ENCODE data around the gene KIAA1671. TPM values are rescaled to one million over a fixed set of nuclear protein-coding genes. Genes with fewer than 3 reads are reported as not detected.

The KIAA1671 gene
- total RNA-seq, 1 experiment from 2014 or later = 18.6 TPM

DNA sequence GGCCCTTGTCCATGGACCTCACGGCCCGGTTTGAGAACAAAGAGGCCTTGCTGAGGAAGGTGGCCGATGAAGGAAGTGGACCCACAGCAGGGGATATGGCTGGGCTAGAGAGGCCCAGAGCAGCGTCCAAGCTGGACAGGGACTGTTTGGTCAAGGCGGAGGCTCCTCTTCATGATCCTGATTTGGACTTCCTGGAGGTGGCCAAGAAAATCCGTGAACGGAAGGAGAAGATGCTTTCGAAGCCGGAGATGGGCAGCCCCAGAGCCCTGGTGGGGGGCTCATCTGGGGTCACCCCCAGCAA, 76.3 kb downstream of the KIAA1671 start:
- H2AFZ ChIP-seq (ENCODE audit: low read length) = no peak overlapping the region

DNA sequence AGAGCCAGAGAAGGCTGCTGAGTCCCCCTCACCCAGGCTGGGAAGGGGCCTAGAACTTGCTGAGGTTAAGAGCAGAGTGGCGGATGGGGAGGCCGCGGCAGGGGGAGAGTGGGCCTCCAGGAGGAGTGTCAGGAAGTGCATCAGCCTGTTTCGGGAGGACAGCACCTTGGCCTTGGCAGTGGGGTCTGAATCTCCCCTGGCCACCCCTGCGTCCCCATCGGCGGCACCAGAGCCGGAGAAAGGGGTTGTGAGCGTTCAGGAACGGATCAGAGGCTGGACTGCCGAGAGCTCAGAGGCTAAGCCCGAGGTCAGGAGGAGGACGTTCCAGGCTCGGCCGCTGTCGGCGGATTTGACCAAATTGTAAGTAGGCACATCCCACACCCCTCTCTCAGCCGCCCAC, 76.7 kb downstream of the KIAA1671 start:
- Histone ChIP-seq H2AFZ (ENCODE audit: low read length) (no peak overlapping the region), H3K4me1 (ENCODE audit: insufficient read depth, low read length) (peaks cover 27% of the 10 kb centered on the region), H3F3A (ENCODE audit: low read length, unreplicated experiment) (no peaks in the 10 kb centered on the region), H3K4me2 (ENCODE audit: low read length) (no peak overlapping the region), H3K27me3 (ENCODE audit: low read length) (no peaks in the 10 kb centered on the region), H3K4me3 (ENCODE audit: low read length) (no peak overlapping the region), H4K20me1 (ENCODE audit: low read length) (no peaks in the 10 kb centered on the region), H3K9me3 (ENCODE audit: low read length) (no peaks in the 10 kb centered on the region), H3K9ac (ENCODE audit: low read length) (no peak overlapping the region), H3K27ac (ENCODE audit: low read length) (no peak overlapping the region), H3K79me2 (ENCODE audit: low read length) (peaks cover 13% of the 10 kb centered on the region; the same call in 1 of the 2 replicates), H3K9me2 (replicated peaks; ENCODE audit: low read length) (no peaks in the 10 kb centered on the region), H3K36me3 (ENCODE audit: low read depth, low read length) (no peaks in the 10 kb centered on the region)
- TF ChIP-seq CTCF (conservative IDR thresholded peaks at IDR 0.05; ENCODE audit: low read depth, low read length) (no peak), EZH2 (IDR thresholded peaks at IDR 0.05; ENCODE audit: low read length, unreplicated experiment) (no peak), EZH2phosphoT487 (IDR thresholded peaks at IDR 0.05; ENCODE audit: borderline replicate concordance, low read length) (no peak)
- CTCF ChIA-PET = no interaction called here
- DNase-seq (no peak), ATAC-seq (no peak)
- BruUV-seq (replicated peaks) = no TSS peak
- POLR2A ChIA-PET (ENCODE audit: unreplicated experiment) = no interaction called here
- intact Hi-C loops (cut with micrococcal nuclease) = loop anchor here (5.0 kb wide), 2 partner anchors 37 to 77 kb away; partner anchors contain the start of gene KIAA1671

More for the DNA sequence above, 76.3 kb downstream of the KIAA1671 start:
- H3K4me1 ChIP-seq (ENCODE audit: insufficient read depth, low read length) = peaks cover 27% of the 10 kb centered on the region
- no peaks in the 10 kb centered on the region for H3K9me3 ChIP-seq (ENCODE audit: low read length)
- CTCF ChIA-PET = no interaction called here
- H3K4me3 ChIP-seq (ENCODE audit: low read length) = no peak overlapping the region
- POLR2A ChIA-PET (ENCODE audit: unreplicated experiment) = no interaction called here
- H4K20me1 ChIP-seq (ENCODE audit: low read length) = no peaks in the 10 kb centered on the region
- H3K27ac ChIP-seq (ENCODE audit: low read length) = no peak overlapping the region
- TF ChIP-seq EZH2 (IDR thresholded peaks at IDR 0.05; ENCODE audit: low read length, unreplicated experiment) (no peak), CTCF (conservative IDR thresholded peaks at IDR 0.05; ENCODE audit: low read depth, low read length) (0 out of 2 replicates have a peak, but pooled peaks have one; percentile 15)
- ATAC-seq (no peak), DNase-seq (no peak)
- no peaks in the 10 kb centered on the region for H3F3A ChIP-seq (ENCODE audit: low read length, unreplicated experiment)
- H3K36me3 ChIP-seq (ENCODE audit: low read depth, low read length) = no peaks in the 10 kb centered on the region
- H3K9ac ChIP-seq (ENCODE audit: low read length) = no peak overlapping the region
- intact Hi-C loops (cut with micrococcal nuclease) = loop anchor here (5.0 kb wide), 2 partner anchors 36 to 76 kb away; partner anchors contain the start of gene KIAA1671
- TSS peak; percentile 21 for BruUV-seq (replicated peaks)
- no peaks in the 10 kb centered on the region for H3K9me2 ChIP-seq (replicated peaks; ENCODE audit: low read length)
- H3K79me2 ChIP-seq (ENCODE audit: low read length) = peaks cover 14% of the 10 kb centered on the region; the same call in 1 of the 2 replicates
- no peak overlapping the region for H3K4me2 ChIP-seq (ENCODE audit: low read length)
- no peaks in the 10 kb centered on the region for H3K27me3 ChIP-seq (ENCODE audit: low read length)

GRCh38 chr22:25030636-25031035, 78.1 kb downstream of the KIAA1671 start:
- peaks cover 22% of the 10 kb centered on the region for H3K4me1 ChIP-seq (ENCODE audit: insufficient read depth, low read length)
- POLR2A ChIA-PET (ENCODE audit: unreplicated experiment) = no interaction called here
- H3K9me3 ChIP-seq (ENCODE audit: low read length) = no peaks in the 10 kb centered on the region
- intact Hi-C loops (cut with micrococcal nuclease) = no loop called here
- CTCF ChIA-PET = no interaction called here
- DNase-seq (no peak), ATAC-seq (no peak)
- no peak overlapping the region for H3K4me2 ChIP-seq (ENCODE audit: low read length)
- no peaks in the 10 kb centered on the region for H4K20me1 ChIP-seq (ENCODE audit: low read length)
- H3K9me2 ChIP-seq (replicated peaks; ENCODE audit: low read length) = no peaks in the 10 kb centered on the region
- BruUV-seq (replicated peaks) = no TSS peak
- no peak overlapping the region for H3K4me3 ChIP-seq (ENCODE audit: low read length)
- H2AFZ ChIP-seq (ENCODE audit: low read length) = no peak overlapping the region
- no peak overlapping the region for H3K9ac ChIP-seq (ENCODE audit: low read length)
- TF ChIP-seq CTCF (conservative IDR thresholded peaks at IDR 0.05; ENCODE audit: low read depth, low read length) (no peak), EZH2phosphoT487 (IDR thresholded peaks at IDR 0.05; ENCODE audit: borderline replicate concordance, low read length) (no peak), EZH2 (IDR thresholded peaks at IDR 0.05; ENCODE audit: low read length, unreplicated experiment) (no peak)
- 0 out of 2 replicates have a peak, but pooled peaks cover 5% of the 10 kb centered on the region for H3K79me2 ChIP-seq (ENCODE audit: low read length)
- H3F3A ChIP-seq (ENCODE audit: low read length, unreplicated experiment) = no peaks in the 10 kb centered on the region
- H3K27ac ChIP-seq (ENCODE audit: low read length) = no peak overlapping the region
- no peaks in the 10 kb centered on the region for H3K36me3 ChIP-seq (ENCODE audit: low read depth, low read length)
- no peaks in the 10 kb centered on the region for H3K27me3 ChIP-seq (ENCODE audit: low read length)
